ACHN (cell line): ENCODE results near the gene TRIM71.

Source experiments
- DNase-seq: peaks from one replicate; pipeline ENCODE4 v3.0.0-alpha.2; 2015
- in situ Hi-C: cut with HindIII; loops from 2 replicates; pipeline ENCODE4 v1.10.0; 2017; ENCODE audit warnings: low sequenced_read_pairs, low pct_ligation_motif_present, low pct_unique_long_range_greater_than_20kb

Gene TRIM71

GRCh38 chr3:32877598-32877997 lies 59.8 kb downstream of the TRIM71 start:
- DNase-seq, result no peak
- in situ Hi-C loops, result no loop called here

- DNase-seq, result no peak
These were observed 62.4 kb downstream of the TRIM71 start for GRCh38 chr3:32880225-32880624.

DNA sequence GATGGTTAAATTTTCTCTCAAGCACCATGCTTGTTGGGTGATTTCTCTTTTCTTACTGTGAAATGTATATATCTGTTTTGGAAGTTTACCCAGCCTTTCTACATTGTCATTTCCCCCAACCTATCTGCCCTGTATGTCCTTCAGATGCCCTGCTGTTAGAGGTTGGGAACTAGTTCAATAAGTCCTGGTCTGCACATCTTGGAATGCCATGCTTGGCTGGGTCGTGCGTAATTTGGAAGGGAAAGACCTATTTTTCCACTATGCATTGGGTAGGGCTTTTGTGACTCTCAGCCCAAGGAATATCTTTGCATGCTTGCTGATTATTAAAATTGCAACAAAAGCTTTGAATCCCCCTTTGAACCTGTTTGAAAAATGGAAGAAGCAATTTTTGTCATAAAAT lies 63.8 kb downstream of the TRIM71 start:
- no peak for DNase-seq
- in situ Hi-C loops, result no loop called here

More at GRCh38 chr3:32880225-32880624, 62.4 kb downstream of the TRIM71 start:
- in situ Hi-C loops, result no loop called here

DNA sequence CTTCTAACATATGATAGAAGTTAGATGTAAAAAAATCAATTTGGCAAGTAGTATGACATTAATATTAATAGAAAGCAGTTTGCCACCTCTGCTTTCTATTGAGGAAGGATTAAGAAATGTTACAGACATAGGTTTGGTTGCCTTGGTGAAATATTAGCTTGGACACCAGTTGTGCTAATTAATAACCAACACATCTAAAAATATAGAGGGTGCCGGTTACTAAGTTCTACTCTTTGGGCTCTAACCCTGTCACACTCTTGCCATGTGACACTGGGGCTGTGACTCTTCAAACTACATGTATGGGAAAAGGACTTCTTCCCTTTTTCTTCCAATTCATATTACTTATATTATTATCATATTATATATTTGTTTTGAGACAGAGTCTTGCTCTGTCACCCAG lies 64.4 kb downstream of the TRIM71 start:
- in situ Hi-C loops, result no loop called here
- no peak for DNase-seq

DNA sequence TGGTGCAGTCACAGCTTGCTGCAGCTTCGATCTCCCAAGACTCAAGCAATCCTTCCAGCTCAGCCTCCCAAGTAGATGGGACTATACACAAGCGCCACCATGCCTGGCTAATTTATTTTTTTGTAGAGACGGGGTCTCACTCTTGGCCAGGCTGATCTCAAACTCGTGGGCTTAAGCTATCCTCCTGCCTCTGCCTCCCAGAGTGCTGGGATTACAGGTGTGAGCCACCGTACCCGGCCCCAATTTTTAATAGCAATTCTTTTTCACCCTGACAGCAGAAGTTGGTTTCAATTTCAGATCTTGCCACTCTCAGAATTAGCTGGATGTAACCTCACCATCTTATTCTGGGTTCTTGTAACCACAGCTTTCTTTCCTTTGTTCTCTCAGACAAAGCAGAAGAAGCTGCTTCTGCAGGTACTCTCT lies 64.8 kb downstream of the TRIM71 start:
- in situ Hi-C loops, result no loop called here
- DNase-seq, result no peak

DNA sequence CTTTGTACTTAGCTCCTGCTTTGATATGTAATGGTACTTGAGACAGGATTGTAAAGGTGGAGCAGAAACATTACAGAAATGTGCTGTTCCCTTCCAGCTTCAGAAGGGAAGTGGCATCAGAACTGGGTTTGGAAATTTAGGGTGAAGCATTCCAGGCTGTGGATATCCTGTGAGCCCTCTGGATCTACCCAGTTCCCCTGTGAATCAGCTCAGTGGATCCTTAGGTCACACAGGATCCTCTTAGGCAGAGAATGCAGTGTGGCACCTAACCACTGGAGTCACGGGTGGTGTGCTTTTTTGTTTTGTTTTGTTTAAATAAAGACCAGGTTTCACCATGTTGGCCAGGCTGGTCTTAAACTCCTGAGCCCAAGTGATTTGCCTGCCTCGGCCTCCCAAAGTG lies 66.0 kb downstream of the TRIM71 start:
- in situ Hi-C loops, result no loop called here

DNA sequence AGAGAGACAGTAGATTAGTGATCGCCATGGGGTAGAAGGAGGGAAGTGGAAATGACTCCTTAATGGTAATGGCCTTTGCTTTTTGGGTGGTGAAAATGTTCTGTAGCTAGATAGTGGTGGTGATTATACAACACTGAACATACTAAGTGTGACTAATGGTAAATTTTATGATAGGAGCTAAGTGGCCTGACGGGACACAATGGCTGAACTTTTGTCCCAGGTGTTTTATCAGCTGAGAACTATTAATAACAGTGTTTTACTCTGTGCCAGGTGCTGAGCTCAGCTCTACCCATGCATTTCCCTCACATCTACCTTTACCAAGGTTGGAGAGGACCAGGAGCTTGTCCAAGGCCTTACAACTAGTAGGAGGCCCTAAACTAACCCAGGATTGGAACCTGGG lies 66.8 kb downstream of the TRIM71 start:
- in situ Hi-C loops, result no loop called here
- no peak for DNase-seq

More for the DNA sequence above, 66.0 kb downstream of the TRIM71 start:
- no peak for DNase-seq

DNA sequence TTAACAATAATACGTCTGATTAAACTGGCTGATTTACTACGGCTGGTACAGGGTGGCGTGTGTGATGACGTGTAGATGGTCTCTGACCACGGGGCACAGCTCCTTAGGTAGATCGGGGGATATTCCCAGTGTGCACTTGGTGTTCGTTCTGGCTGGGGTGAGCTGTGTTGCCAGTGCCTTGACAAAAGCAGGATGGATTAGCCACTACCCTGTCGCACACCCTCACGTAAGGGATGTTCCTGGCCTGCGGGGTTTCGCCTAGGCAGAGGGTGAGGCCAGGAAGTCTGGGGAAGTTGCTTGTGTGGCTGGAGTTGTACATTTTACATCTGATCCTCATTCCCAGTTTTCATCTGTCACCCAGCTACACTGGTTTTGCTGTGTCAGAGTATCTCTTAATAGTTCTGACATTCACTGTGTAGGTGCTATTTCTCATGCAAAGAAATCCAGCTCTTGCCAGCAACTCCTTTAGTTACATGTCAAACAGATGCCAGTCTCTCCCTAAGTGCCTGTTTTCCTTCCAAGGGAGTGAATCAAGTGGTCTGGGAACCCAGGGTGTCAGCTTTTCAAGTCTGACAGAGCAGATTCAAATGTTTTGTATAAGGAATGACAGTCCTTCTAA lies 67.6 kb downstream of the TRIM71 start:
- in situ Hi-C loops, result no loop called here
- DNase-seq, result no peak

DNA sequence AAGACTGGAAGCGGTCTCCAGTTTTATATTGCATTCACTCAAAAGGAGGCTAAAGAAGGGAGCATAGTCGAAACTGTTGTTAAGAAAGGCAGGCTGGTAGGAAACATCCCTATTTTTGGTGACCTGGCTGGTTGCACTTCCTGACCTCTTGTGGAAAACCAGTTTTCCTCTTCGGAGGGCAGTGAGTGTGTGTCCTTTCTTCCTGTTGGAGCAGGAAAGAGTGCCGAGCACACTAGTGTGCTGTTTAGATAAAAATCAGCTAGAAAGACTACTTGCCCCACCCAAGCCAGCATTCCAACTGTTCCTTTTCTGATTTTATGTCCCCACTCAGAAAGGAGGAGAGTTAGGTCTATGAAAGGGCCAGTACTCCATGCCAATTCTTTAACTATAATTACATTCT lies 68.5 kb downstream of the TRIM71 start:
- DNase-seq, result no peak
- in situ Hi-C loops, result no loop called here

GRCh38 chr3:32886911-32887310 lies 69.1 kb downstream of the TRIM71 start:
- no peak for DNase-seq
- in situ Hi-C loops, result no loop called here

DNA sequence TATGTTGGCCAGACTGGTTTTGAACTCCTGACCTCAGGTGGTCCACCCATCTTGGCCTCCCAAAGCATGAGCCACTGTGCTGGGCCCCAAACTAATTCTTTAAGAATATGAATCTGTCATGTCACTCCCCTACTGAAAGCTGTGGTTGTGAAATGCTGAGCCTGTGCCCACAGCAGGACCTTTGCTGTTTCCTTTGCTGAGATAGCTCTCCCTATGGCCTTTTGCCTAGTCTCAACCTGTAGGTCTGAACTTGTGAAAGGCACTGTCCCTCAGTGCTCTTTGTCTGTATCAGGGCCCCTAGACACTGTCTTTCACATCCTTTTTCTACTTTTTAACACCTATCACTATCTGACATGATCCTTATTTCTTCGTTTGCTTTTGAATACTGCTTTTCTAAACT lies 70.9 kb downstream of the TRIM71 start:
- DNase-seq, result no peak
- in situ Hi-C loops, result no loop called here

GRCh38 chr3:32890420-32891276 lies 72.9 kb downstream of the TRIM71 start:
- DNase-seq, result no peak
- in situ Hi-C loops, result no loop called here

GRCh38 chr3:32891365-32891764 lies 73.6 kb downstream of the TRIM71 start:
- in situ Hi-C loops, result no loop called here

GRCh38 chr3:32892625-32893598 lies 75.1 kb downstream of the TRIM71 start:
- DNase-seq, result no peak
- in situ Hi-C loops, result no loop called here

More at GRCh38 chr3:32891365-32891764, 73.6 kb downstream of the TRIM71 start:
- DNase-seq, result no peak

- no peak for DNase-seq
- in situ Hi-C loops, result no loop called here
These were observed 77.2 kb downstream of the TRIM71 start for GRCh38 chr3:32894977-32895376.

GRCh38 chr3:32895701-32896100 lies 77.9 kb downstream of the TRIM71 start:
- in situ Hi-C loops, result no loop called here
- no peak for DNase-seq

- in situ Hi-C loops, result no loop called here
These were observed 78.3 kb downstream of the TRIM71 start for GRCh38 chr3:32896143-32896542.

DNA sequence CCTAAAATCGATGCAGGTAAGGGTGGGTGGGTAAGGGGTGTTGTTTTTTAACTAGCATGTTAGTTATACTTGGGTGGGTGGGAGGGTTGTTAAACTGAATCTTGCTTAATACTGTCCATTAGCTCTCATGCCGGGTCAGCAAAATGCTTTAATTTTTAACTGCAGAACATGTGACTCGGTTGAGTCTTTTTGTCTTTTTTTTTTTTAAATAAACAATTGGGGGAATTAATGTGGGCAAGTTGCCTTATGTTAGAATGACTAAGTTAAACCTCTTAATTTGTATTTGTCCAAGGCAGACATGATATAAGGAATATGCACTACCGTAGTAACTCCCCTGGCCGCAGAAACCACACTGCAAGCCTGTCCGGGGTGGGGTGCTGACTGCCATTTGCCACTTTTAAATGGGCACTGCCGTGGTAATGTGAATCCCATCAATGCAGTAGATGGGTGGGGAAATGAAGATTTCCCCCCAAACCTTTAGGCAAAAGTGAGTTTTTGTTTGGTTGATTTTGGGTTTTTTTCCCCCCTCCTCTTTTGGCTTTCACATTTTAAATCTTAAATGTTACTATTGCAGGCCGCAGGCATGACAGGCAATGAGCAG lies 79.3 kb downstream of the TRIM71 start:
- DNase-seq, result no peak
- in situ Hi-C loops, result no loop called here

More at GRCh38 chr3:32896143-32896542, 78.3 kb downstream of the TRIM71 start:
- DNase-seq, result no peak
